Fibroblast of the aortic adventitia (primary cell): ENCODE data around the gene SETD2. TPM values are rescaled to one million over a fixed set of nuclear protein-coding genes. Genes with fewer than 3 reads are reported as not detected.
"Not testable (repeated sequence)": the region's sequence is repeated elsewhere in the genome, so short reads cannot be mapped to it uniquely, and the experiment has no call there.

Source experiments
- DNase-seq: peaks from one replicate; pipeline ENCODE4 v3.0.0-alpha.2; 2010; ENCODE audit warnings: low read depth
- H3K4me3 ChIP-seq: 2 replicates; pipeline ENCODE4 v1.5.1; 2011; ENCODE audit warnings: low read depth, mild to moderate bottlenecking, control low read depth, low read length, moderate library complexity
- CTCF ChIP-seq: IDR thresholded peaks from 2 replicates; pipeline ENCODE4 v1.5.1; 2011; ENCODE audit warnings: mild to moderate bottlenecking, low read length, control low read depth, inconsistent platforms; ENCODE audit not compliant: insufficient read depth
- total RNA-seq: library from RNA; depleted of rRNA; stranded (reverse); fragments of >200 nt; gene quantifications from 2 replicates; pipeline ENCODE4 v1.2.3, GENCODE V29; 2012; ENCODE audit warnings: low replicate concordance

Gene SETD2
- 37.6 and 83.6 TPM in 2 replicates for total RNA-seq

DNA sequence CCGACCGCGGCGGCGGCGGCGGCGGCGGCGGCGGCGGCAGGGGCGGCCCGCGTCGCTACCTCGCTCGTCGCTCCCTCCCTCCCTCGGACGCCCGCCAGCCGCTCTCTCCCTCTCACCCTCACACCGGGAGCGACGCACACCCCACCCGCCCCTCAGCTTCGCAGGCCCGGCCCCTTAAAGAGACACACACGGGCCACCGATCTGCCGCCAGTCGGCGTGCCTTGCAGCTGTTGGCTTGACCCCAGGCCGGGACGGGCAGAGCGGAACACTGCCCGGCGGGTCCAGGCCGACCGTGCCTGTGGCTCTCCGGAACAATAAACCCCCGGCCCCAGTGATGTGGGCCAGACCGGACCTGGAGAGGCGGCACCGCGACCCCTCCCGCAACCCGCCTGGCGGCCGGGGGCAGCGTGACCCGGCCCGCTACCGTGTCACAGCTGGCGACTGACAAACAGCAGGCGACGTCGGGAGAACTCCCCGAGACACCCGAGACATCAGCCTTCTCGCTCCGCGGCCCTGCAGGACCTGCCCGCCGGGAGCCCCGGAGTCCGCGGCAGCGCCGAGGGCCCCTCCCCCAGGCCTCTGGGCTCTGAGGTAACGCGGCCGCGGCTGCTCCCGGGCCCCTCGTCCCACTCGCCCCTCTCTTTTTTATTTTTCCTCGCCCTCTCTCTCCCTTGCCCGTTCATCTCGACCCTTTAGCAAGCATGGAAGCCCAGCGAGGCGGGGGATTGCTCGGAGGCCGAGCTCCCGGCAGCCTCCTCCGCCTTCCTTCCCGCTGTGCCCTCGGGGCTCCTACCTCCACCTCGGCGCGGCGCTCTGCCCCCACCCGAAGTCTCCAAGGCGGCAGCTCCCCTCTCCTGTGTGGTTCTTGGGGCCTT lies at the start of gene SETD2:
SETD2 (minus strand) TSS at position 107 of the 875 bp plus-strand sequence. CDS start 189 bp downstream, outside the sequence.
- peak; percentile 87 for DNase-seq
- peak; percentile 28 for TF ChIP-seq CTCF
- peak within 1 kb of the TSS; percentile 88 for H3K4me3 ChIP-seq

DNA sequence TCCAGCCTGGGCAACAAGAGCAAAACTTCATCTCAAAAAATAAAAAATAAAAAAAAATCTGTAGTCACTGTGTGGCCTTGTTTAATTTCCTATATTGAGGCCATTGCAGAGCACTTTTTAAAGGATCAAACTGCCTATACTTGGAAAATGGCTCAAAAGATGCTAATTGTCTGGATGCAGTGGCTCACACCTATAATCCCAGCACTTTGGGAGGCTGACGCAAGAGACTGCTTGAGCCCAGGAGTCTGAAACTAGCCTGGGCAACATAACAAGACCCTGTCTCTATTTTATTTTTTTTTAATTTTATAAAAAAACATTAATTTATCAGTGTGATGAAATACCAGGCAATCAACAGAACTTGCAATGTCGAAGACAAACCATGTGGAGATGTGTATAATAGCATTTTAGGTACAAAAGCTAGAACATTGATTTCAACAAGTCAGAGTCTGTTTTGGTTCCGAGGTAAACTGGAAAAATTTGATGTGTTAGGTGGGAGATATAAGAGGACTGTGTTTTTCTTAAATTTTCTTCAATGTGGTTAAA lies 47.0 kb upstream of the SETD2 start:
- H3K4me3 ChIP-seq, result no peak overlapping the region
- no peak for TF ChIP-seq CTCF
- DNase-seq, result no peak

GRCh38 chr3:47206022-47206421 lies 42.1 kb upstream of the SETD2 start:
- not testable (repeated sequence) for DNase-seq, H3K4me3 ChIP-seq

GRCh38 chr3:47204875-47205274 lies 41.0 kb upstream of the SETD2 start:
- H3K4me3 ChIP-seq, result no peak overlapping the region
- no peak for DNase-seq
- TF ChIP-seq CTCF, result no peak

DNA sequence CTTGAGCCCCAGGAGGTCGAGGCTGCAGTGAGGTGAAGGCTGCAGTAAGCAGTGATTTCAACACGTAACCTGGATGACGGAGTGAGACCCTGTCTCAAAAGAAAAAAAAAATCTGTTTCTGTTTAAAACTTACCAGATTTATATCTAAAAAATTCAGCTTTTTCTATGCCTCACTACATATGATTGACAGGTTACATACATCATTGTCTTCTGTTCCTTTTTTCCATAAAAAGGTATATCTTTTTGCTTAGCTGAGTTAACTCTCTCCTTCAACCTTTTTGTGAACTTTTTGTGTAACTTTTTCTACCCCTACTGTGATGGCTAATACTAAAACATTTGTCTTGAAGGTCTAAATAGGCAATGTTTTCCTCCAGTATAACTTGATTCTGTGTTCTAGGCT lies 38.6 kb upstream of the SETD2 start:
- DNase-seq, result no peak
- no peak for TF ChIP-seq CTCF
- no peak overlapping the region for H3K4me3 ChIP-seq

GRCh38 chr3:47197287-47197686 lies 33.4 kb upstream of the SETD2 start:
- no peak for TF ChIP-seq CTCF
- no peak for DNase-seq
- no peak overlapping the region for H3K4me3 ChIP-seq

DNA sequence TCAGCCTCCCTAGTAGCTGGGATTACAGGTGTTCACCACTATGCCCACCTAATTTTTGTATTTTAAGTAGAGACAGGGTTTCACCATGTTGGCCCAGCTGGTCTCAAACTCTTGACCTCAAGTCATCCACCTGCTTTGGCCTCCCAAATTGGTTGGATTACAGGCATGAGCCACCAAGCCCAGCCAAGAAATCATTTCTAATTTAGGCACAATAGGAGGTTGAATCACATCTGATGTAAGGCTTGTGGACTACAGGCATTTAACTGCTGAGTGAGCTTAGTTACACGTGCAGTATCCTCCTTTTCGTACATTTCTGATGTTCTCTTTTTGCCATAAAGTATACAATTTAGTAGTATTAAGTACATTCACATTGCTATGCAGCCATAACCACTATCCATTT lies 31.1 kb upstream of the SETD2 start:
- DNase-seq, result peak; percentile 4
- TF ChIP-seq CTCF, result no peak
- H3K4me3 ChIP-seq, result no peak overlapping the region
